LNCAP (cell line): ENCODE measurements around the gene LCE1C.

Experiments
- CTCF ChIP-seq: fragments of 450-650 bp; IDR thresholded peaks from 2 replicates; pipeline ENCODE4 v1.5.1; 2017; ENCODE audit warnings: mild to moderate bottlenecking

LCE1C gene

GRCh38 chr1:152811671-152812070, 5.2 kb upstream of the LCE1C start, which contains the start of gene LCE1B:
Gene LCE1B (plus strand): TSS chr1:152811971. CDS start chr1:152812447, 476 bp downstream.
- no peak for TF ChIP-seq CTCF

GRCh38 chr1:152811050-152811449, 4.6 kb upstream of the LCE1C start:
- no peak for TF ChIP-seq CTCF

GRCh38 chr1:152801333-152801732, 5.1 kb downstream of the LCE1C start:
- TF ChIP-seq CTCF: no peak

GRCh38 chr1:152796421-152796820, 10.0 kb downstream of the LCE1C start, which contains the start of gene LCE1D:
Gene LCE1D (plus strand): TSS chr1:152796721. CDS start chr1:152797795, 1,074 bp downstream.
- TF ChIP-seq CTCF: no peak

GRCh38 chr1:152795686-152796085, 10.8 kb downstream of the LCE1C start:
- no peak for TF ChIP-seq CTCF

- TF ChIP-seq CTCF: no peak
Observed at GRCh38 chr1:152786077-152786476, 20.4 kb downstream of the LCE1C start, which contains the start of gene LCE1E. Gene LCE1E (plus strand): TSS chr1:152786257. CDS start chr1:152787300, 1,043 bp downstream.

GRCh38 chr1:152783095-152783494, 23.4 kb downstream of the LCE1C start:
- TF ChIP-seq CTCF: no peak
